Measurements from ENCODE around the gene CPED1. TPM values are rescaled to one million over a fixed set of nuclear protein-coding genes. Genes with fewer than 3 reads are reported as not detected.

The CPED1 gene
- total RNA-seq, 1 donor from 2014 or later = not detected

DNA sequence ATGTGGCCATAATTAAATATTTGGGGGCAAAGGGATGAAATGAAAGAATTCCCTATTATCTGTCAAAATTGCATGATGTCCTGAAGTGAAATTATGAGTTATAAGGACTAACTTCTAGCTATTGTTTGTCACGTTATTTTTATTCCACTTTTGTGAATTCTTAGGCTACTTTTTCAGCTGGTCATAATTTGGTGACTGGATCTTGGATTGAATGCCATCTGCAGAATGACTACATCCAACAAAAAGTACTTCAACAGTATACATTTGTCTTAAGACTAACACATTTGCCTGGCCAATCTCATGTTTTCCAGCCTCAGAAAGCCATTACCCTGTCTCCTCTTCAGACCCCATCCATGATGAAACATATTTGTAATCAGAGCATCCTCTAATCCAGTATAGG is 292.1 kb downstream of the CPED1 start:
- Histone ChIP-seq H3K4me2 (no peak overlapping the region), H2AFZ (replicated peaks) (no peak overlapping the region), H3K4me3 (no peak overlapping the region), H3K36me3 (no peaks in the 10 kb centered on the region), H3K79me2 (ENCODE audit: low read depth) (no peaks in the 10 kb centered on the region), H3K9me3 (ENCODE audit: low read depth) (no peaks in the 10 kb centered on the region), H3K27ac (no peak overlapping the region), H3K9ac (no peak overlapping the region), H3K27me3 (no peaks in the 10 kb centered on the region), H4K20me1 (ENCODE audit: low read depth) (no peaks in the 10 kb centered on the region), H3K4me1 (no peaks in the 10 kb centered on the region), H3F3A (ENCODE audit: low read depth) (no peaks in the 10 kb centered on the region)
- H3K4me3 Mint-ChIP-seq = no peak overlapping the region
- peaks cover 3% of the 10 kb centered on the region for H3K4me1 Mint-ChIP-seq
- TF ChIP-seq EZH2 (IDR thresholded peaks at IDR 0.05) (no peak), EZH2phosphoT487 (IDR thresholded peaks at IDR 0.05) (no peak)
- TF ChIP-seq, protein P1, sequence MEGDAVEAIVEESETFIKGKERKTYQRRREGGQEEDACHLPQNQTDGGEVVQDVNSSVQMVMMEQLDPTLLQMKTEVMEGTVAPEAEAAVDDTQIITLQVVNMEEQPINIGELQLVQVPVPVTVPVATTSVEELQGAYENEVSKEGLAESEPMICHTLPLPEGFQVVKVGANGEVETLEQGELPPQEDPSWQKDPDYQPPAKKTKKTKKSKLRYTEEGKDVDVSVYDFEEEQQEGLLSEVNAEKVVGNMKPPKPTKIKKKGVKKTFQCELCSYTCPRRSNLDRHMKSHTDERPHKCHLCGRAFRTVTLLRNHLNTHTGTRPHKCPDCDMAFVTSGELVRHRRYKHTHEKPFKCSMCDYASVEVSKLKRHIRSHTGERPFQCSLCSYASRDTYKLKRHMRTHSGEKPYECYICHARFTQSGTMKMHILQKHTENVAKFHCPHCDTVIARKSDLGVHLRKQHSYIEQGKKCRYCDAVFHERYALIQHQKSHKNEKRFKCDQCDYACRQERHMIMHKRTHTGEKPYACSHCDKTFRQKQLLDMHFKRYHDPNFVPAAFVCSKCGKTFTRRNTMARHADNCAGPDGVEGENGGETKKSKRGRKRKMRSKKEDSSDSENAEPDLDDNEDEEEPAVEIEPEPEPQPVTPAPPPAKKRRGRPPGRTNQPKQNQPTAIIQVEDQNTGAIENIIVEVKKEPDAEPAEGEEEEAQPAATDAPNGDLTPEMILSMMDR (IDR thresholded peaks at IDR 0.05) = no peak
- no peak overlapping the region for H3K27ac Mint-ChIP-seq
- peaks cover 17% of the 10 kb centered on the region for H3K9me3 Mint-ChIP-seq
- H3K36me3 Mint-ChIP-seq = peaks cover 2% of the 10 kb centered on the region
- DNase-seq (ENCODE audit: low spot score) = no peak
- peaks cover 2% of the 10 kb centered on the region for H3K27me3 Mint-ChIP-seq (ENCODE audit: insufficient read depth, low read depth)

DNA sequence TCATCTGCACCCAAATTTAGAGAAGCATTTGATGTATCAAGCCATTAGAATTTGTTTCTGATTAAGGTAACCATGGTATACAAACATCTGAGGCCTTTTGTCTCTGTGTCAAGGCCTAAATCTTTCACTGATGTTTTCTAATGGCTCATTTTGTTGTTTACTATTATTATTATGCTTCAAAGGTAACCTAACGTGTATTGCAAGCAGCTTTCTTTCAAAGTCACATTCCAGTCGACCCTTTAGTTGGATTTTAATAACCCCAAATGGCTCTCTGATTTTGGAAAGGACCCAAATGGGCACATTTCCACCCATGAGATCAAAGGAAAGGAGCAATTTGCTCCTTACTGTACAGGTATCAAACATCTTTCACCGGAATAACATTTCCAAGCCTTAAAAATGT is 293.6 kb downstream of the CPED1 start:
- H3K27me3 Mint-ChIP-seq (ENCODE audit: insufficient read depth, low read depth) = peaks cover 2% of the 10 kb centered on the region
- no peaks in the 10 kb centered on the region for H3F3A ChIP-seq (ENCODE audit: low read depth)
- H3K79me2 ChIP-seq (ENCODE audit: low read depth) = no peaks in the 10 kb centered on the region
- no peaks in the 10 kb centered on the region for H3K4me1 ChIP-seq
- no peak overlapping the region for H2AFZ ChIP-seq (replicated peaks)
- H3K4me3 Mint-ChIP-seq = no peak overlapping the region
- no peaks in the 10 kb centered on the region for H4K20me1 ChIP-seq (ENCODE audit: low read depth)
- H3K27ac ChIP-seq = no peak overlapping the region
- no peaks in the 10 kb centered on the region for H3K36me3 ChIP-seq
- H3K36me3 Mint-ChIP-seq = peaks cover 2% of the 10 kb centered on the region
- no peak overlapping the region for H3K4me2 ChIP-seq
- no peak overlapping the region for H3K9ac ChIP-seq
- peaks cover 18% of the 10 kb centered on the region for H3K9me3 Mint-ChIP-seq
- peaks cover 3% of the 10 kb centered on the region for H3K4me1 Mint-ChIP-seq
- H3K9me3 ChIP-seq (ENCODE audit: low read depth) = no peaks in the 10 kb centered on the region
- H3K27ac Mint-ChIP-seq = no peak overlapping the region
- no peaks in the 10 kb centered on the region for H3K27me3 ChIP-seq
- TF ChIP-seq, protein P1 (IDR thresholded peaks at IDR 0.05) = no peak
- TF ChIP-seq EZH2 (IDR thresholded peaks at IDR 0.05) (no peak), EZH2phosphoT487 (IDR thresholded peaks at IDR 0.05) (no peak)
- H3K4me3 ChIP-seq = no peak overlapping the region
- no peak for DNase-seq (ENCODE audit: low spot score)

DNA sequence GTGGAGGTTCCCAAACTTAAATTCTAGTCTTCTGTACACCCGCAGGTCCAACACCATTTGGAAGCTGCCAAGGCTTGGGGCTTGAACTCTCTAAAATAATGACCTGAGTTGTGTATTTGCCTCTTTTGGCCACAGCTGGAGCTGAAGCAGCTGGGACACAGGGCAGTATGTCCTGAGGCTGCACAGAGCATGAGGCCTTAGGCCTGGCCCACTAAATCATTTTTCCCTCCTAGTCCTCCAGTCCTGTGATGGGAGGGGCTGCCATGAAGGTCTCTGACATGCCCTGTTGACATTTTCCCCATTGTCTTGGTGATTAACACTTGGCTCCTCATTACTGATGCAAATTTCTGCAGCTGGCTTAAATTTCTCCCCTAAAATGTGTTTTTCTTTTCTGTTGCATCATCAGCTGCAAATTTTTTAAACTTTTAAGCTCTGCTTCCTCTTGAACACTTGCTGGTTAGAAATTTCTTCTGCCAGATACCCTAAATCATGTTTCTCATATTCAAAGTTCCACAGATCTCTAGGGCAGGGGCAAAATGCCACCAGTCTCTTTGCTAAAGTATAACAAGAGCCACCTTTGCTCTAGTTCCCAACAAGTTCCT is 296.7 kb downstream of the CPED1 start:
- Histone ChIP-seq H3K27me3 (no peaks in the 10 kb centered on the region), H3F3A (ENCODE audit: low read depth) (no peaks in the 10 kb centered on the region), H3K36me3 (no peaks in the 10 kb centered on the region), H3K4me2 (no peak overlapping the region), H3K4me1 (no peaks in the 10 kb centered on the region), H3K4me3 (no peak overlapping the region), H3K9me3 (ENCODE audit: low read depth) (no peaks in the 10 kb centered on the region), H3K9ac (no peak overlapping the region), H3K27ac (no peak overlapping the region), H3K79me2 (ENCODE audit: low read depth) (no peaks in the 10 kb centered on the region), H4K20me1 (ENCODE audit: low read depth) (no peaks in the 10 kb centered on the region), H2AFZ (replicated peaks) (no peak overlapping the region)
- H3K4me1 Mint-ChIP-seq = no peaks in the 10 kb centered on the region
- H3K9me3 Mint-ChIP-seq = peaks cover 18% of the 10 kb centered on the region
- no peak for TF ChIP-seq EZH2phosphoT487 (IDR thresholded peaks at IDR 0.05)
- no peak for TF ChIP-seq EZH2 (IDR thresholded peaks at IDR 0.05)
- TF ChIP-seq, protein P1 (IDR thresholded peaks at IDR 0.05) = no peak
- H3K36me3 Mint-ChIP-seq = peaks cover 5% of the 10 kb centered on the region
- no peak for DNase-seq (ENCODE audit: low spot score)
- no peak overlapping the region for H3K4me3 Mint-ChIP-seq
- no peak overlapping the region for H3K27ac Mint-ChIP-seq
- H3K27me3 Mint-ChIP-seq (ENCODE audit: insufficient read depth, low read depth) = peaks cover 2% of the 10 kb centered on the region
